ENCODE data around the gene TMEM170A.

Gene TMEM170A

GRCh38 chr16:75406943-75407342 is 57.5 kb downstream of the TMEM170A start:
- no peak for DNase-seq (ENCODE audit: extremely low spot score)
- TF ChIP-seq HDGF (IDR thresholded peaks at IDR 0.05; ENCODE audit: borderline replicate concordance) (no peak), FOXA1 (IDR thresholded peaks at IDR 0.05) (no peak), L3MBTL2 (conservative IDR thresholded peaks at IDR 0.05) (no peak), ELF4 (IDR thresholded peaks at IDR 0.05) (no peak), BHLHE40 (IDR thresholded peaks at IDR 0.05; ENCODE audit: borderline replicate concordance) (no peak), PKNOX1 (IDR thresholded peaks at IDR 0.05) (no peak), SP1 (IDR thresholded peaks at IDR 0.05) (no peak), CTBP1 (IDR thresholded peaks at IDR 0.05; ENCODE audit: borderline replicate concordance) (no peak), NFRKB (IDR thresholded peaks at IDR 0.05) (no peak), LEF1 (IDR thresholded peaks at IDR 0.05; ENCODE audit: borderline replicate concordance) (no peak), FOXK2 (IDR thresholded peaks at IDR 0.05) (no peak), SUZ12 (IDR thresholded peaks at IDR 0.05) (no peak), TARDBP (IDR thresholded peaks at IDR 0.05) (no peak), ZNF384 (IDR thresholded peaks at IDR 0.05) (no peak), FOXM1 (IDR thresholded peaks at IDR 0.05; ENCODE audit: borderline replicate concordance) (no peak), ARNT (IDR thresholded peaks at IDR 0.05) (no peak)
- ChIA-PET POLR2A (no interaction called here), CTCF (no interaction called here)

GRCh38 chr16:75402821-75403475 is 61.5 kb downstream of the TMEM170A start:
- CTCF ChIA-PET: interaction anchor here (1.0 to 1.3 kb wide), 2 partner anchors 10 to 21 kb away, joined by 3 to 4 read pairs; no protein-coding TSS in a partner anchor
- POLR2A ChIA-PET: no interaction called here
- peak; percentile 13 for DNase-seq (ENCODE audit: extremely low spot score)
- TF ChIP-seq HDGF (IDR thresholded peaks at IDR 0.05; ENCODE audit: borderline replicate concordance) (no peak), ZNF384 (IDR thresholded peaks at IDR 0.05) (no peak), SUZ12 (IDR thresholded peaks at IDR 0.05) (no peak), ELF4 (IDR thresholded peaks at IDR 0.05) (no peak), L3MBTL2 (conservative IDR thresholded peaks at IDR 0.05) (no peak), ARNT (IDR thresholded peaks at IDR 0.05) (no peak), NFRKB (IDR thresholded peaks at IDR 0.05) (no peak), FOXK2 (IDR thresholded peaks at IDR 0.05) (no peak), BHLHE40 (IDR thresholded peaks at IDR 0.05; ENCODE audit: borderline replicate concordance) (no peak), FOXA1 (IDR thresholded peaks at IDR 0.05) (no peak), CTBP1 (IDR thresholded peaks at IDR 0.05; ENCODE audit: borderline replicate concordance) (no peak), SP1 (IDR thresholded peaks at IDR 0.05) (no peak), PKNOX1 (IDR thresholded peaks at IDR 0.05) (no peak), TARDBP (IDR thresholded peaks at IDR 0.05) (no peak), LEF1 (IDR thresholded peaks at IDR 0.05; ENCODE audit: borderline replicate concordance) (no peak), FOXM1 (IDR thresholded peaks at IDR 0.05; ENCODE audit: borderline replicate concordance) (no peak)

GRCh38 chr16:75402159-75402820 is 62.2 kb downstream of the TMEM170A start:
- CTCF ChIA-PET: interaction anchor here (1.0 to 1.3 kb wide), 2 partner anchors 21 to 203 kb away, joined by 3 to 4 read pairs; no protein-coding TSS in a partner anchor
- DNase-seq (ENCODE audit: extremely low spot score): no peak

GRCh38 chr16:75401691-75402090 is 62.8 kb downstream of the TMEM170A start:
- CTCF ChIA-PET: interaction anchor here (1.0 to 1.3 kb wide), 2 partner anchors 22 to 203 kb away, joined by 3 to 4 read pairs; no protein-coding TSS in a partner anchor

More at GRCh38 chr16:75402159-75402820, 62.2 kb downstream of the TMEM170A start:
- TF ChIP-seq FOXA1 (IDR thresholded peaks at IDR 0.05): no peak
- no peak for TF ChIP-seq SUZ12 (IDR thresholded peaks at IDR 0.05)
- no peak for TF ChIP-seq NFRKB (IDR thresholded peaks at IDR 0.05)
- TF ChIP-seq FOXK2 (IDR thresholded peaks at IDR 0.05): no peak
- TF ChIP-seq CTBP1 (IDR thresholded peaks at IDR 0.05; ENCODE audit: borderline replicate concordance): no peak
- no peak for TF ChIP-seq LEF1 (IDR thresholded peaks at IDR 0.05; ENCODE audit: borderline replicate concordance)
- TF ChIP-seq L3MBTL2 (conservative IDR thresholded peaks at IDR 0.05): no peak
- TF ChIP-seq SP1 (IDR thresholded peaks at IDR 0.05): no peak
- TF ChIP-seq PKNOX1 (IDR thresholded peaks at IDR 0.05): no peak
- TF ChIP-seq ARNT (IDR thresholded peaks at IDR 0.05): no peak
- TF ChIP-seq TARDBP (IDR thresholded peaks at IDR 0.05): no peak
- TF ChIP-seq FOXM1 (IDR thresholded peaks at IDR 0.05; ENCODE audit: borderline replicate concordance): no peak
- POLR2A ChIA-PET: no interaction called here

More at GRCh38 chr16:75401691-75402090, 62.8 kb downstream of the TMEM170A start:
- POLR2A ChIA-PET: no interaction called here
- DNase-seq (ENCODE audit: extremely low spot score): no peak
- TF ChIP-seq HDGF (IDR thresholded peaks at IDR 0.05; ENCODE audit: borderline replicate concordance): no peak
- no peak for TF ChIP-seq SUZ12 (IDR thresholded peaks at IDR 0.05)
- no peak for TF ChIP-seq ELF4 (IDR thresholded peaks at IDR 0.05)
- no peak for TF ChIP-seq PKNOX1 (IDR thresholded peaks at IDR 0.05)
- TF ChIP-seq ARNT (IDR thresholded peaks at IDR 0.05): no peak
- TF ChIP-seq TARDBP (IDR thresholded peaks at IDR 0.05): no peak
- no peak for TF ChIP-seq CTBP1 (IDR thresholded peaks at IDR 0.05; ENCODE audit: borderline replicate concordance)
- TF ChIP-seq BHLHE40 (IDR thresholded peaks at IDR 0.05; ENCODE audit: borderline replicate concordance): no peak
- no peak for TF ChIP-seq FOXM1 (IDR thresholded peaks at IDR 0.05; ENCODE audit: borderline replicate concordance)
- TF ChIP-seq FOXA1 (IDR thresholded peaks at IDR 0.05): no peak
- no peak for TF ChIP-seq FOXK2 (IDR thresholded peaks at IDR 0.05)
- no peak for TF ChIP-seq NFRKB (IDR thresholded peaks at IDR 0.05)
- no peak for TF ChIP-seq L3MBTL2 (conservative IDR thresholded peaks at IDR 0.05)
- TF ChIP-seq ZNF384 (IDR thresholded peaks at IDR 0.05): no peak
- TF ChIP-seq LEF1 (IDR thresholded peaks at IDR 0.05; ENCODE audit: borderline replicate concordance): no peak
- TF ChIP-seq SP1 (IDR thresholded peaks at IDR 0.05): no peak

Measured in HEK293T (cell line).